NCI-H2081 (cell line): Measurements from ENCODE around the gene NOCT.
"Not testable (repeated sequence)": the region's sequence is repeated elsewhere in the genome, so short reads cannot be mapped to it uniquely, and the experiment has no call there.

ENCODE experiments used
- DNase-seq, 2 experiments: peaks; one replicate each; lab custom pipeline; 2025; lab: John Stamatoyannopoulos, UW

NOCT gene

GRCh38 chr4:139009702-139010101 lies 5.9 kb upstream of the NOCT start:
- DNase-seq, result no peak

GRCh38 chr4:139011225-139011950 lies 4.2 kb upstream of the NOCT start:
- no peak for DNase-seq

- DNase-seq, result peak in 1 of 2 experiments; percentile 27
Measured at GRCh38 chr4:139014371-139015268, 961 bp upstream of the NOCT start.

- peak in 1 of 2 experiments; percentile 50 for DNase-seq
Measured at GRCh38 chr4:139015948-139016471, 429 bp downstream of the NOCT start.

- no peak for DNase-seq
Measured at GRCh38 chr4:139017861-139018260, 2.3 kb downstream of the NOCT start.

- DNase-seq, result peak in 1 of 2 experiments; percentile 8
Measured at GRCh38 chr4:139018501-139018900, 2.9 kb downstream of the NOCT start.

GRCh38 chr4:139018971-139019758 lies 3.6 kb downstream of the NOCT start:
- no peak for DNase-seq

GRCh38 chr4:139020384-139020783 lies 4.8 kb downstream of the NOCT start:
- DNase-seq, result no peak

GRCh38 chr4:139021071-139021470 lies 5.5 kb downstream of the NOCT start:
- not testable (repeated sequence) for DNase-seq

- DNase-seq, result no peak
Measured at GRCh38 chr4:139022835-139023234, 7.3 kb downstream of the NOCT start.

GRCh38 chr4:139024686-139025085 lies 9.1 kb downstream of the NOCT start:
- no peak for DNase-seq

GRCh38 chr4:139025841-139026240 lies 10.3 kb downstream of the NOCT start:
- no peak for DNase-seq

GRCh38 chr4:139027776-139028175 lies 12.2 kb downstream of the NOCT start:
- no peak for DNase-seq

GRCh38 chr4:139028191-139028661 lies 12.6 kb downstream of the NOCT start:
- peak in 1 of 2 experiments; percentile 34 for DNase-seq

GRCh38 chr4:139029866-139030363 lies 14.3 kb downstream of the NOCT start:
- not testable (repeated sequence) for DNase-seq

- peak; percentile 62 to 68 for DNase-seq
Measured at GRCh38 chr4:139030614-139031235, 15.1 kb downstream of the NOCT start.

GRCh38 chr4:139035650-139036049 lies 20.1 kb downstream of the NOCT start:
- DNase-seq, result no peak

- DNase-seq, result no peak
Measured at GRCh38 chr4:139036885-139037284, 21.3 kb downstream of the NOCT start.

GRCh38 chr4:139038874-139039443 lies 23.4 kb downstream of the NOCT start:
- DNase-seq, result no peak

- DNase-seq, result no peak
Measured at GRCh38 chr4:139042981-139043460, 27.4 kb downstream of the NOCT start.

- DNase-seq, result no peak
Measured at GRCh38 chr4:139044291-139044690, 28.7 kb downstream of the NOCT start.
